Measurements from ENCODE around the gene SLC39A10. TPM values are rescaled to one million over a fixed set of nuclear protein-coding genes. Genes with fewer than 3 reads are reported as not detected.

SLC39A10 gene, protein sequence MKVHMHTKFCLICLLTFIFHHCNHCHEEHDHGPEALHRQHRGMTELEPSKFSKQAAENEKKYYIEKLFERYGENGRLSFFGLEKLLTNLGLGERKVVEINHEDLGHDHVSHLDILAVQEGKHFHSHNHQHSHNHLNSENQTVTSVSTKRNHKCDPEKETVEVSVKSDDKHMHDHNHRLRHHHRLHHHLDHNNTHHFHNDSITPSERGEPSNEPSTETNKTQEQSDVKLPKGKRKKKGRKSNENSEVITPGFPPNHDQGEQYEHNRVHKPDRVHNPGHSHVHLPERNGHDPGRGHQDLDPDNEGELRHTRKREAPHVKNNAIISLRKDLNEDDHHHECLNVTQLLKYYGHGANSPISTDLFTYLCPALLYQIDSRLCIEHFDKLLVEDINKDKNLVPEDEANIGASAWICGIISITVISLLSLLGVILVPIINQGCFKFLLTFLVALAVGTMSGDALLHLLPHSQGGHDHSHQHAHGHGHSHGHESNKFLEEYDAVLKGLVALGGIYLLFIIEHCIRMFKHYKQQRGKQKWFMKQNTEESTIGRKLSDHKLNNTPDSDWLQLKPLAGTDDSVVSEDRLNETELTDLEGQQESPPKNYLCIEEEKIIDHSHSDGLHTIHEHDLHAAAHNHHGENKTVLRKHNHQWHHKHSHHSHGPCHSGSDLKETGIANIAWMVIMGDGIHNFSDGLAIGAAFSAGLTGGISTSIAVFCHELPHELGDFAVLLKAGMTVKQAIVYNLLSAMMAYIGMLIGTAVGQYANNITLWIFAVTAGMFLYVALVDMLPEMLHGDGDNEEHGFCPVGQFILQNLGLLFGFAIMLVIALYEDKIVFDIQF
- total RNA-seq (2021) (141 to 167 TPM (median 144 TPM) in 3 replicates), Bru-seq, nascent RNA (percentile 94 among the genes with signal in this experiment)
- long read RNA-seq, experiment 1, full-length matches to known transcripts = 761 of 1,233 reads
- long read RNA-seq, experiment 1, partial matches to known transcripts = 155 of 1,233 reads
- long read RNA-seq, experiment 1, other reads (novel, unspliced or antisense) = 317 of 1,233 reads
- long read RNA-seq, experiment 2, full-length matches to known transcripts = 17 of 185 reads
- long read RNA-seq, experiment 2, partial matches to known transcripts = 55 of 185 reads
- long read RNA-seq, experiment 2, other reads (novel, unspliced or antisense) = 113 of 185 reads
- long read RNA-seq, experiment 3, partial matches to known transcripts = 14 of 33 reads
- long read RNA-seq, experiment 3, other reads (novel, unspliced or antisense) = 19 of 33 reads

DNA sequence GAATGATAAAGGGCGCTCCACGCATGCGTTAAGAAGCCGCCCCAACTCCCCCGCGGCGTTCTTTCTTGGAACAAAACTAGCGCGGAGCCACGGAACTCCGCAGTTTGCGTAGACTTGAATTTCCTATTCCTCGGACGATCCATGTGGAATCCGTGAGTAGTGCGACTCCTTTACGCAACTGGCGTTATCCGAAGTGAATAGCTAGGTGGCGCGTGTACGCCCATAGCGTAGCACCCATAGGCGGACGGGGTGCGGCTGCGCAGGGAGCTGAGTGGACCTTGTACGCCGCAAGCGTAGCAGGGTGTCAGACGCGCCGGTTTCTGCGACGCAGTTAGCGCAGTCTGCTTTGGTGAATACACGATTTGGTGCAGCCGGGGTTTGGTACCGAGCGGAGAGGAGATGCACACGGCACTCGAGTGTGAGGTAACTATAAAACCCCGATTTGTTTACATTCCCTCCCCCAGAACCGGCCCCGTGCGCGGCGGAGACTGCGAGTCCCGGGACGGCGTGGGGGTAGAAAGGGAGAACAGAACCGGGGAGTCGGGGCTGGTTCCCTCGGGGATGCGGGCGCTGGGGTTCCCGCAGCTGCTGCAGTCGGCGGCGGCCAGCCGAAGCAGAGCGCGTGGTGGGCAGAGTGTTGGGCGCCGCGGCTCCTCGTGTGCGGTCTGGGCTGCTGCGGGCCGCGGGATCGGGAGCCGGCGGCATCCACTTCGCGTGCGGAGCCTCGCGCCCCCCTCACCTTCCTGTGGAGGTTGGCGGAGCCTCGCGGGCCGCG is at the start of gene SLC39A10:
TSS of gene SLC39A10 (plus strand) at position 368 of the 775 bp plus-strand sequence. CDS start 22,817 bp downstream, outside the sequence.
- H3K4me3 Mint-ChIP-seq = peak within 1 kb of the TSS; percentile 97
- H3K36me3 Mint-ChIP-seq = no peaks in the 10 kb centered on the region
- ATAC-seq (peak; percentile 91), DNase-seq (ENCODE audit: low spot score) (peak; percentile 95)
- peaks cover 38% of the 10 kb centered on the region for H3K4me1 Mint-ChIP-seq
- H3K27me3 Mint-ChIP-seq (ENCODE audit: low read depth) = no peaks in the 10 kb centered on the region
- no peaks in the 10 kb centered on the region for H3K9me3 Mint-ChIP-seq
- ChIA-PET POLR2A (interaction anchor here (0.6 to 1.4 kb wide), 13 partner anchors 8 to 259 kb away, joined by 3 to 19 read pairs (median 3); no protein-coding TSS in a partner anchor), CTCF (interaction anchor here (0.8 to 1.9 kb wide), 10 partner anchors 11 to 680 kb away, joined by 3 to 20 read pairs (median 4); partner anchors contain the start of gene DNAH7)
- peak within 1 kb of the TSS; percentile 99 for H3K27ac Mint-ChIP-seq
- TF ChIP-seq, protein P1, sequence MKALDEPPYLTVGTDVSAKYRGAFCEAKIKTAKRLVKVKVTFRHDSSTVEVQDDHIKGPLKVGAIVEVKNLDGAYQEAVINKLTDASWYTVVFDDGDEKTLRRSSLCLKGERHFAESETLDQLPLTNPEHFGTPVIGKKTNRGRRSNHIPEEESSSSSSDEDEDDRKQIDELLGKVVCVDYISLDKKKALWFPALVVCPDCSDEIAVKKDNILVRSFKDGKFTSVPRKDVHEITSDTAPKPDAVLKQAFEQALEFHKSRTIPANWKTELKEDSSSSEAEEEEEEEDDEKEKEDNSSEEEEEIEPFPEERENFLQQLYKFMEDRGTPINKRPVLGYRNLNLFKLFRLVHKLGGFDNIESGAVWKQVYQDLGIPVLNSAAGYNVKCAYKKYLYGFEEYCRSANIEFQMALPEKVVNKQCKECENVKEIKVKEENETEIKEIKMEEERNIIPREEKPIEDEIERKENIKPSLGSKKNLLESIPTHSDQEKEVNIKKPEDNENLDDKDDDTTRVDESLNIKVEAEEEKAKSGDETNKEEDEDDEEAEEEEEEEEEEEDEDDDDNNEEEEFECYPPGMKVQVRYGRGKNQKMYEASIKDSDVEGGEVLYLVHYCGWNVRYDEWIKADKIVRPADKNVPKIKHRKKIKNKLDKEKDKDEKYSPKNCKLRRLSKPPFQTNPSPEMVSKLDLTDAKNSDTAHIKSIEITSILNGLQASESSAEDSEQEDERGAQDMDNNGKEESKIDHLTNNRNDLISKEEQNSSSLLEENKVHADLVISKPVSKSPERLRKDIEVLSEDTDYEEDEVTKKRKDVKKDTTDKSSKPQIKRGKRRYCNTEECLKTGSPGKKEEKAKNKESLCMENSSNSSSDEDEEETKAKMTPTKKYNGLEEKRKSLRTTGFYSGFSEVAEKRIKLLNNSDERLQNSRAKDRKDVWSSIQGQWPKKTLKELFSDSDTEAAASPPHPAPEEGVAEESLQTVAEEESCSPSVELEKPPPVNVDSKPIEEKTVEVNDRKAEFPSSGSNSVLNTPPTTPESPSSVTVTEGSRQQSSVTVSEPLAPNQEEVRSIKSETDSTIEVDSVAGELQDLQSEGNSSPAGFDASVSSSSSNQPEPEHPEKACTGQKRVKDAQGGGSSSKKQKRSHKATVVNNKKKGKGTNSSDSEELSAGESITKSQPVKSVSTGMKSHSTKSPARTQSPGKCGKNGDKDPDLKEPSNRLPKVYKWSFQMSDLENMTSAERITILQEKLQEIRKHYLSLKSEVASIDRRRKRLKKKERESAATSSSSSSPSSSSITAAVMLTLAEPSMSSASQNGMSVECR (CRISPR knock-in tag; IDR thresholded peaks at IDR 0.05; ENCODE audit: borderline replicate concordance) = peak; percentile 69; the same call in 1 of the 2 replicates
- TF ChIP-seq TEAD4 (CRISPR knock-in tag; IDR thresholded peaks at IDR 0.05) = 0 out of 2 replicates have a peak, but pooled peaks have one; percentile 40
- TF ChIP-seq NR3C1 (CRISPR knock-in tag; conservative IDR thresholded peaks at IDR 0.05; ENCODE audit: low read depth) = 0 out of 2 replicates have a peak, but pooled peaks have one; percentile 77
- TF ChIP-seq, protein P2, sequence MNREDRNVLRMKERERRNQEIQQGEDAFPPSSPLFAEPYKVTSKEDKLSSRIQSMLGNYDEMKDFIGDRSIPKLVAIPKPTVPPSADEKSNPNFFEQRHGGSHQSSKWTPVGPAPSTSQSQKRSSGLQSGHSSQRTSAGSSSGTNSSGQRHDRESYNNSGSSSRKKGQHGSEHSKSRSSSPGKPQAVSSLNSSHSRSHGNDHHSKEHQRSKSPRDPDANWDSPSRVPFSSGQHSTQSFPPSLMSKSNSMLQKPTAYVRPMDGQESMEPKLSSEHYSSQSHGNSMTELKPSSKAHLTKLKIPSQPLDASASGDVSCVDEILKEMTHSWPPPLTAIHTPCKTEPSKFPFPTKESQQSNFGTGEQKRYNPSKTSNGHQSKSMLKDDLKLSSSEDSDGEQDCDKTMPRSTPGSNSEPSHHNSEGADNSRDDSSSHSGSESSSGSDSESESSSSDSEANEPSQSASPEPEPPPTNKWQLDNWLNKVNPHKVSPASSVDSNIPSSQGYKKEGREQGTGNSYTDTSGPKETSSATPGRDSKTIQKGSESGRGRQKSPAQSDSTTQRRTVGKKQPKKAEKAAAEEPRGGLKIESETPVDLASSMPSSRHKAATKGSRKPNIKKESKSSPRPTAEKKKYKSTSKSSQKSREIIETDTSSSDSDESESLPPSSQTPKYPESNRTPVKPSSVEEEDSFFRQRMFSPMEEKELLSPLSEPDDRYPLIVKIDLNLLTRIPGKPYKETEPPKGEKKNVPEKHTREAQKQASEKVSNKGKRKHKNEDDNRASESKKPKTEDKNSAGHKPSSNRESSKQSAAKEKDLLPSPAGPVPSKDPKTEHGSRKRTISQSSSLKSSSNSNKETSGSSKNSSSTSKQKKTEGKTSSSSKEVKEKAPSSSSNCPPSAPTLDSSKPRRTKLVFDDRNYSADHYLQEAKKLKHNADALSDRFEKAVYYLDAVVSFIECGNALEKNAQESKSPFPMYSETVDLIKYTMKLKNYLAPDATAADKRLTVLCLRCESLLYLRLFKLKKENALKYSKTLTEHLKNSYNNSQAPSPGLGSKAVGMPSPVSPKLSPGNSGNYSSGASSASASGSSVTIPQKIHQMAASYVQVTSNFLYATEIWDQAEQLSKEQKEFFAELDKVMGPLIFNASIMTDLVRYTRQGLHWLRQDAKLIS (CRISPR knock-in tag; IDR thresholded peaks at IDR 0.05; ENCODE audit: borderline replicate concordance) = no peak
- no peak for TF ChIP-seq MYBL2 (CRISPR knock-in tag; IDR thresholded peaks at IDR 0.05)
- TF ChIP-seq EMX1 (CRISPR knock-in tag; IDR thresholded peaks at IDR 0.05) = no peak
- TF ChIP-seq, protein P3, sequence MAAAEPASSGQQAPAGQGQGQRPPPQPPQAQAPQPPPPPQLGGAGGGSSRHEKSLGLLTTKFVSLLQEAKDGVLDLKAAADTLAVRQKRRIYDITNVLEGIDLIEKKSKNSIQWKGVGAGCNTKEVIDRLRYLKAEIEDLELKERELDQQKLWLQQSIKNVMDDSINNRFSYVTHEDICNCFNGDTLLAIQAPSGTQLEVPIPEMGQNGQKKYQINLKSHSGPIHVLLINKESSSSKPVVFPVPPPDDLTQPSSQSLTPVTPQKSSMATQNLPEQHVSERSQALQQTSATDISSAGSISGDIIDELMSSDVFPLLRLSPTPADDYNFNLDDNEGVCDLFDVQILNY (CRISPR knock-in tag; IDR thresholded peaks at IDR 0.05) = 0 out of 2 replicates have a peak, but pooled peaks have one; percentile 8
- TF ChIP-seq PRRX2 (CRISPR knock-in tag; IDR thresholded peaks at IDR 0.05) = no peak
- TF ChIP-seq, protein P4, sequence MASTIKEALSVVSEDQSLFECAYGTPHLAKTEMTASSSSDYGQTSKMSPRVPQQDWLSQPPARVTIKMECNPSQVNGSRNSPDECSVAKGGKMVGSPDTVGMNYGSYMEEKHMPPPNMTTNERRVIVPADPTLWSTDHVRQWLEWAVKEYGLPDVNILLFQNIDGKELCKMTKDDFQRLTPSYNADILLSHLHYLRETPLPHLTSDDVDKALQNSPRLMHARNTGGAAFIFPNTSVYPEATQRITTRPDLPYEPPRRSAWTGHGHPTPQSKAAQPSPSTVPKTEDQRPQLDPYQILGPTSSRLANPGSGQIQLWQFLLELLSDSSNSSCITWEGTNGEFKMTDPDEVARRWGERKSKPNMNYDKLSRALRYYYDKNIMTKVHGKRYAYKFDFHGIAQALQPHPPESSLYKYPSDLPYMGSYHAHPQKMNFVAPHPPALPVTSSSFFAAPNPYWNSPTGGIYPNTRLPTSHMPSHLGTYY (CRISPR knock-in tag; IDR thresholded peaks at IDR 0.05) = 0 out of 2 replicates have a peak, but pooled peaks have one; percentile 46
- no peak; the same call in 1 of the 2 replicates for TF ChIP-seq ETV6 (CRISPR knock-in tag; IDR thresholded peaks at IDR 0.05)
- TF ChIP-seq, protein P5, sequence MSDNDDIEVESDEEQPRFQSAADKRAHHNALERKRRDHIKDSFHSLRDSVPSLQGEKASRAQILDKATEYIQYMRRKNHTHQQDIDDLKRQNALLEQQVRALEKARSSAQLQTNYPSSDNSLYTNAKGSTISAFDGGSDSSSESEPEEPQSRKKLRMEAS (CRISPR knock-in tag; IDR thresholded peaks at IDR 0.05) = 0 out of 2 replicates have a peak, but pooled peaks have one; percentile 2
- peak; percentile 77; the same call in 1 of the 2 replicates for TF ChIP-seq SMAD3 (CRISPR knock-in tag; IDR thresholded peaks at IDR 0.05; ENCODE audit: borderline replicate concordance)
- TF ChIP-seq, protein P6, sequence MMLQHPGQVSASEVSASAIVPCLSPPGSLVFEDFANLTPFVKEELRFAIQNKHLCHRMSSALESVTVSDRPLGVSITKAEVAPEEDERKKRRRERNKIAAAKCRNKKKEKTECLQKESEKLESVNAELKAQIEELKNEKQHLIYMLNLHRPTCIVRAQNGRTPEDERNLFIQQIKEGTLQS (CRISPR knock-in tag; conservative IDR thresholded peaks at IDR 0.05) = no peak
- TF ChIP-seq JUN (CRISPR knock-in tag; IDR thresholded peaks at IDR 0.05) = peak; percentile 65
- TF ChIP-seq, protein P7, sequence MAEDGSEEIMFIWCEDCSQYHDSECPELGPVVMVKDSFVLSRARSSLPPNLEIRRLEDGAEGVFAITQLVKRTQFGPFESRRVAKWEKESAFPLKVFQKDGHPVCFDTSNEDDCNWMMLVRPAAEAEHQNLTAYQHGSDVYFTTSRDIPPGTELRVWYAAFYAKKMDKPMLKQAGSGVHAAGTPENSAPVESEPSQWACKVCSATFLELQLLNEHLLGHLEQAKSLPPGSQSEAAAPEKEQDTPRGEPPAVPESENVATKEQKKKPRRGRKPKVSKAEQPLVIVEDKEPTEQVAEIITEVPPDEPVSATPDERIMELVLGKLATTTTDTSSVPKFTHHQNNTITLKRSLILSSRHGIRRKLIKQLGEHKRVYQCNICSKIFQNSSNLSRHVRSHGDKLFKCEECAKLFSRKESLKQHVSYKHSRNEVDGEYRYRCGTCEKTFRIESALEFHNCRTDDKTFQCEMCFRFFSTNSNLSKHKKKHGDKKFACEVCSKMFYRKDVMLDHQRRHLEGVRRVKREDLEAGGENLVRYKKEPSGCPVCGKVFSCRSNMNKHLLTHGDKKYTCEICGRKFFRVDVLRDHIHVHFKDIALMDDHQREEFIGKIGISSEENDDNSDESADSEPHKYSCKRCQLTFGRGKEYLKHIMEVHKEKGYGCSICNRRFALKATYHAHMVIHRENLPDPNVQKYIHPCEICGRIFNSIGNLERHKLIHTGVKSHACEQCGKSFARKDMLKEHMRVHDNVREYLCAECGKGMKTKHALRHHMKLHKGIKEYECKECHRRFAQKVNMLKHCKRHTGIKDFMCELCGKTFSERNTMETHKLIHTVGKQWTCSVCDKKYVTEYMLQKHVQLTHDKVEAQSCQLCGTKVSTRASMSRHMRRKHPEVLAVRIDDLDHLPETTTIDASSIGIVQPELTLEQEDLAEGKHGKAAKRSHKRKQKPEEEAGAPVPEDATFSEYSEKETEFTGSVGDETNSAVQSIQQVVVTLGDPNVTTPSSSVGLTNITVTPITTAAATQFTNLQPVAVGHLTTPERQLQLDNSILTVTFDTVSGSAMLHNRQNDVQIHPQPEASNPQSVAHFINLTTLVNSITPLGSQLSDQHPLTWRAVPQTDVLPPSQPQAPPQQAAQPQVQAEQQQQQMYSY (CRISPR knock-in tag; IDR thresholded peaks at IDR 0.05) = no peak
- peak; percentile 77; the same call in 1 of the 2 replicates for TF ChIP-seq ZNF232 (CRISPR knock-in tag; IDR thresholded peaks at IDR 0.05)
